HEK293 (cell line): ENCODE data around the gene SIL1.

Experiments
- ATF2 ChIP-seq: fragments of 450-650 bp; formaldehyde crosslinking; IDR thresholded peaks from 2 replicates; pipeline ENCODE4 v1.5.1; 2016; ENCODE audit warnings: missing biosample characterization, missing genetic modification characterization, low read depth
- CTCF ChIP-seq: fragments of 450-650 bp; formaldehyde crosslinking; IDR thresholded peaks from 2 replicates; pipeline ENCODE4 v1.5.1; 2016; ENCODE audit warnings: missing biosample characterization, missing genetic modification characterization
- PATZ1 ChIP-seq: fragments of 450-650 bp; formaldehyde crosslinking; IDR thresholded peaks from 2 replicates; pipeline ENCODE4 v1.5.1; 2016; ENCODE audit warnings: missing biosample characterization, missing genetic modification characterization
- PRDM1 ChIP-seq: fragments of 450-650 bp; formaldehyde crosslinking; IDR thresholded peaks from 2 replicates; pipeline ENCODE4; 2016; ENCODE audit warnings: missing biosample characterization, missing genetic modification characterization
- PRDM2 ChIP-seq: fragments of 450-650 bp; formaldehyde crosslinking; IDR thresholded peaks from 2 replicates; pipeline ENCODE4 v1.5.1; 2016; ENCODE audit warnings: missing biosample characterization, missing genetic modification characterization, borderline replicate concordance
- ZNF221 ChIP-seq: fragments of 450-650 bp; formaldehyde crosslinking; IDR thresholded peaks from 2 replicates; pipeline ENCODE4 v1.5.1; 2017; ENCODE audit warnings: missing biosample characterization, missing genetic modification characterization, borderline replicate concordance
- ZNF223 ChIP-seq: fragments of 450-650 bp; formaldehyde crosslinking; IDR thresholded peaks from 2 replicates; pipeline ENCODE4 v1.5.1; 2016; ENCODE audit warnings: missing biosample characterization, missing genetic modification characterization
- ZNF239 ChIP-seq: fragments of 450-650 bp; formaldehyde crosslinking; IDR thresholded peaks from 2 replicates; pipeline ENCODE4 v1.5.1; 2016; ENCODE audit warnings: missing biosample characterization, missing genetic modification characterization
- ZNF292 ChIP-seq: fragments of 450-650 bp; formaldehyde crosslinking; IDR thresholded peaks from 2 replicates; pipeline ENCODE4 v1.5.1; 2016; ENCODE audit warnings: low read depth, missing biosample characterization, missing genetic modification characterization, borderline replicate concordance
- ZNF37A ChIP-seq: fragments of 450-650 bp; IDR thresholded peaks from 2 replicates; pipeline ENCODE4 v1.5.1; 2018; ENCODE audit warnings: missing biosample characterization, missing genetic modification characterization
- ZNF433 ChIP-seq: fragments of 450-650 bp; formaldehyde crosslinking; IDR thresholded peaks from 2 replicates; pipeline ENCODE4 v1.5.1; 2016; ENCODE audit warnings: missing biosample characterization, missing genetic modification characterization, low read depth
- ZNF677 ChIP-seq: fragments of 450-650 bp; IDR thresholded peaks from 2 replicates; pipeline ENCODE4 v1.5.0; 2018; ENCODE audit warnings: missing biosample characterization, mild to moderate bottlenecking, missing genetic modification characterization, moderate library complexity

- no peak for TF ChIP-seq ATF2
- TF ChIP-seq PATZ1, result no peak
- TF ChIP-seq ZNF221 (tag by site-specific recombination), result no peak
- no peak for TF ChIP-seq CTCF (tag by site-specific recombination)
- TF ChIP-seq ZNF239 (tag by site-specific recombination), result no peak
- no peak for TF ChIP-seq ZNF433 (tag by site-specific recombination)
- TF ChIP-seq ZNF677, result no peak
- TF ChIP-seq ZNF37A (tag by site-specific recombination), result no peak
- TF ChIP-seq ZNF292 (tag by site-specific recombination), result no peak
- TF ChIP-seq PRDM2, result no peak
- TF ChIP-seq ZNF223, result no peak
- no peak for TF ChIP-seq PRDM1
Observed at GRCh38 chr5:138898742-138899141, 299.4 kb downstream of the SIL1 start.
